Placental pericyte (primary cell): ENCODE measurements around the gene SH2B2. TPM values are rescaled to one million over a fixed set of nuclear protein-coding genes. Genes with fewer than 3 reads are reported as not detected.

Source experiments
- small RNA-seq: library from RNA; depleted of rRNA; stranded (forward); fragments of <200 nt; gene quantifications from one replicate; pipeline ENCODE3, GENCODE V24; 2012; ENCODE audit warnings: low replicate concordance
- total RNA-seq: library from RNA; depleted of rRNA; stranded (reverse); fragments of >200 nt; gene quantifications from 2 replicates; pipeline ENCODE4 v1.2.3, GENCODE V29; 2012

Gene SH2B2
- total RNA-seq, result 2.0 and 2.4 TPM in 2 replicates

DNA sequence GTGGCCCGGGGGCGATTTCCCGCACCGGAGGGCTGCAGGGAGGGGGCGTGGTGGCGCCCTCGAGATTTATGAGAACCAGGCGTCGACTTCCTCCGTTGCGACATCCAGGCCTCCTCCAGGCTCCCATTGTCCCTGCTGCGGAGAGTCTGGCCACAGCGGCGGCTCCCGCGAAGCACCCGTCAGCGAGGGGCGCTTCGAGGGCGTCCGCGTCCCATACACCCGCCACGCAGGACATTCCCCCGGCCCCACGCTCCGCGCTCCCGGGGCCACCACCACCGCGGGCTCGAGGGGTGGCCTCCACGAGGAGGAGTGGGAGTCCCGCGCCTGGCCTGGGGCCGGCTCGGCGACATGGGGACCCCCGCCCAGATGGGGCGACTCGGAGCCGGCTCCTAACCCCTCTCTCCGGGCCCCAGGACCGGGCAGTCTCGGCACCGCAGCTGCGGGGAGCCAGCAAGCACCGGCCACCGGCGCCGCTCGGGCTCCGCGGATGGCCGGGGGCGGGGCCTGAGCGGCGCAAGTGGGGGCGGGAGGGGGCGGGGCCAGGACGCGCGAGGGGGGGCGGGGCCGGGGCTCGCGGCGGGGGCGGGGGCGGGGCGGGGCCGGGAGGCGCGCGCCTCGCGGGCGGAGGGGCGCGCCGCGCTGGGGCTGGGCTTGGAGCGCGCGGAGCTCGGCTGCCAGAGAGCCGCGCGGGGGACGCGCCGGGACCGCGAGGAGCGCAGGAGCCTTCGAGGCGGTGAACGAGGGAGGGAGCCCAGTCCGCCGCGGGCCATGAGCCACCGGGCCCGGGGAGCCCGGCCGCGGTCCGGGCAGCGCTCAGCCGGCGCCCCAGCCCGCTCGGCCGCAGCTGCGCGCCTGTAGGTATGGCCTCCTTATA is at the start of gene SH2B2:
TSS of gene SH2B2 (plus strand) at position 632 of the 874 bp plus-strand sequence. CDS start 13,683 bp downstream, outside the sequence.

DNA sequence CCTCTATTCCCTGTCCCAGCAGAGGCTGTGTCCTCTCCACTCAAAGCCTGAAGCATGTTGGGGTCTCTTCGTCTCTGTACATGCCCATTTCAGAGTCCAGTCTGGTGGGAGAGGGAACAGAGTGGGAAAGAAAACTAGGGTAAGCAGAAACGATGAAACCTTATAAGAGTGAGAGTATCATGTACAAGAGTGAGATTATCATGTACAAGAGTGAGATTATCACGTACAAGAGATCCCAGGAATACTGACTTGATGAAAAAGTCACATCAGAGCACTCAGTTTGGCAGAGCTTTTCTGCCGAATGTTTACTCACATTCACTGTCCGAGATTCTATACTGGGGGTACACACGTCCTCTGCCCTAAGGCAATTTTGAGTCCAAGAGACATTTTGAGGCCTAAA is 69.7 kb downstream of the SH2B2 start, which contains the start of gene SPDYE6:
TSS of gene SPDYE6 (minus strand) at position 101 of the 400 bp plus-strand sequence. CDS start 421 bp downstream, outside the sequence.

Small RNA genes lying within 50 kb of the gene (small RNA-seq; reads per million reads assigned to genes)
- gene AC005088.1 (not detected), gene MIR4285 (not detected), gene RF00019 (not detected)

Other genes with a start within 250 kb of the SH2B2 start
- not detected in 2 replicates for gene SPDYE6, start 69.6 kb downstream of the SH2B2 start, total RNA-seq
- 15.2 and 16.4 TPM in 2 replicates for gene PRKRIP1, start 109.5 kb downstream of the SH2B2 start, total RNA-seq
- gene ORAI2, start 146.7 kb downstream of the SH2B2 start, total RNA-seq, result 79.9 and 94.8 TPM in 2 replicates
- gene ALKBH4, start 178.0 kb downstream of the SH2B2 start, total RNA-seq, result 13.6 and 14.9 TPM in 2 replicates
- 26.9 and 44.8 TPM in 2 replicates for gene LRWD1, start 178.1 kb downstream of the SH2B2 start, total RNA-seq
- gene POLR2J, start 192.1 kb downstream of the SH2B2 start, total RNA-seq, result 17.9 and 25.2 TPM in 2 replicates
- 0.44 and 1.4 TPM in 2 replicates for gene RASA4B, start 230.9 kb downstream of the SH2B2 start, total RNA-seq